GM12892 (cell line): ENCODE results near the gene GJC3.

Experiments
- POLR2A ChIP-seq: IDR thresholded peaks from 2 replicates; pipeline ENCODE4 v1.6.1; 2011; ENCODE audit warnings: low read depth, low read length, control low read depth
- POLR2AphosphoS5 ChIP-seq: IDR thresholded peaks from 2 replicates; pipeline ENCODE4 v1.6.1; 2011; ENCODE audit warnings: low read depth, low read length, control low read depth
- TAF1 ChIP-seq: IDR thresholded peaks from 2 replicates; pipeline ENCODE4 v1.6.1; 2011; ENCODE audit warnings: low read depth, mild to moderate bottlenecking, control low read depth, low read length, borderline replicate concordance

DNA sequence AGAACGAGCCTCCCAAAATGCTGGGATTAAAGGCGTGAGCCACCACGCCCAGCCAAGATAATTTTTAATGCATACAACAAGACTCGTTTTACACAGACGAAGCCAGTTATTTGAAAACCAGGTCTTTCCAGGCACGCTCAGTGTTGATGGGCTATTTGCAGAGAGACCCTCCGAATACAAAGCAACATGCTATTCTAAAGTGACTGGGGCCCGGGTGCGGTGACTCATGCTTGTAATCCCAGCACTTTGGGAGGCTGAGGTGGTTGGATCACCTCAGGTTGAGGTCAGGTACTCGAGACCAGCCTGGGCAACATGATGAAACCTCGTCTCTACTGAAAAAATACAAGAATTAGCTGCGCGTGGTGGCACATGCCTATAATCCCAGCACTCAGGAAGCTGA, 47.2 kb upstream of the GJC3 start:
- no peak for TF ChIP-seq POLR2AphosphoS5
- no peak for TF ChIP-seq POLR2A
- TF ChIP-seq TAF1, result no peak
